Lung microvascular endothelial cell (primary cell): ENCODE measurements around the gene DNAJC25. TPM values are rescaled to one million over a fixed set of nuclear protein-coding genes. Genes with fewer than 3 reads are reported as not detected.
"Not testable (repeated sequence)": the region's sequence is repeated elsewhere in the genome, so short reads cannot be mapped to it uniquely, and the experiment has no call there.

Experiments
- DNase-seq, 2 donors: peaks; one replicate each; pipeline versions ENCODE4 v3.0.0 to v3.0.0-alpha.2; 2010; ENCODE audit warnings: low read depth in 2 of 2
- total RNA-seq: library from RNA; depleted of rRNA; stranded (reverse); fragments of >200 nt; gene quantifications from 2 replicates; pipeline ENCODE4 v1.2.1, GENCODE V29; 2014

DNAJC25 gene
- 2.0 and 3.6 TPM in 2 replicates for total RNA-seq

DNA sequence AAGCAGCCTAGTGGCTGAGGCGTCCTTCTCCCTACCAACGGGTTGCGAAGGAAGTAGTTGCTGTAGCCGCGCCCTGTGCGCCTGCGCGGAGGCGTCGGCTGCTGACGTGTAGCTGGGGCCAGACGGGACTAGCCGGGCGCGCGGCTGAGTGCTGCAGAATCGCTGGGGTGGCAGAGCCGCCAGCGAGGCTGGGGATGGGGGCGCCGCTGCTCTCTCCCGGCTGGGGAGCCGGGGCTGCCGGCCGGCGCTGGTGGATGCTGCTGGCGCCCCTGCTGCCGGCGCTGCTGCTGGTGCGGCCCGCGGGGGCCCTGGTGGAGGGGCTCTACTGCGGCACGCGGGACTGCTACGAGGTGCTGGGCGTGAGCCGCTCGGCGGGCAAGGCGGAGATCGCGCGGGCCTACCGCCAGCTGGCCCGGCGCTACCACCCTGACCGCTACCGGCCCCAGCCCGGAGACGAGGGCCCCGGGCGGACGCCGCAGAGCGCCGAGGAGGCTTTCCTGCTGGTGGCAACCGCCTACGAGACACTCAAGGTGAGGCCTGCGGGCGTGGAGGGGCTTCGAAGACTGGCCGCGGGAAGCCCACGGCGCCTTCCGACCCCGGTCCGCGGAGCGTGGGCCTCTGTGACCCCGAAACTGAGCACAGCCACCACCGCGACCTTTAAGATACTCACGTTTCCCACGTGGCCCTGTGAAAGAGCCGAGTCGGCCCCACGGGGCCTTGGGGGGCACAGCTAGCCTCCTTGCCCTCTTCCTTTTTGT lies at the start of gene DNAJC25:
Gene DNAJC25 (plus strand): TSS at position 121 of the 758 bp plus-strand sequence. CDS start 74 bp downstream, at position 195.
- DNase-seq, result peak; percentile 99

- peak in 1 of 2 donors; percentile 44 for DNase-seq
Measured at GRCh38 chr9:111582888-111583287, 48.2 kb upstream of the DNAJC25 start.

DNA sequence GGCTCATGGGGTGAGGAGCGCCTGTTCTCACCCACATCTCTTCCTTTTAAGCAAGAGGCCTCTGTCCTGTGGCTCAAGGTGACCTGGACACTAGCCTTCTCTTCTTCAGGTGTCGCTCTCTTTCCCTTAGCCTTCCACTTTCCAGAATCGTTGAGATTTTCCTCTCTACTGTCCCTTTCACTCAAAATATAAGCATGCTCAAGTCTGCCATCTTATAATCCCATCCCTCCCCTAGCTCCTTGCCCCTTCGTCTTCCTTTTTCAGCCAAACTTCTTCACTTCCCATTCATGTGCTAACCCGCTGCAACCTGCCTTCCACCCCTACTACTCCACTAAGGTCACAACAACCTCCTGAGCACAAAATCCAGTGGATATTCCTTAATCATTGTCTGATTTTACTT lies 44.8 kb upstream of the DNAJC25 start:
- no peak for DNase-seq

GRCh38 chr9:111588846-111589245 lies 42.3 kb upstream of the DNAJC25 start:
- DNase-seq, result peak in 1 of 2 donors; percentile 24

DNA sequence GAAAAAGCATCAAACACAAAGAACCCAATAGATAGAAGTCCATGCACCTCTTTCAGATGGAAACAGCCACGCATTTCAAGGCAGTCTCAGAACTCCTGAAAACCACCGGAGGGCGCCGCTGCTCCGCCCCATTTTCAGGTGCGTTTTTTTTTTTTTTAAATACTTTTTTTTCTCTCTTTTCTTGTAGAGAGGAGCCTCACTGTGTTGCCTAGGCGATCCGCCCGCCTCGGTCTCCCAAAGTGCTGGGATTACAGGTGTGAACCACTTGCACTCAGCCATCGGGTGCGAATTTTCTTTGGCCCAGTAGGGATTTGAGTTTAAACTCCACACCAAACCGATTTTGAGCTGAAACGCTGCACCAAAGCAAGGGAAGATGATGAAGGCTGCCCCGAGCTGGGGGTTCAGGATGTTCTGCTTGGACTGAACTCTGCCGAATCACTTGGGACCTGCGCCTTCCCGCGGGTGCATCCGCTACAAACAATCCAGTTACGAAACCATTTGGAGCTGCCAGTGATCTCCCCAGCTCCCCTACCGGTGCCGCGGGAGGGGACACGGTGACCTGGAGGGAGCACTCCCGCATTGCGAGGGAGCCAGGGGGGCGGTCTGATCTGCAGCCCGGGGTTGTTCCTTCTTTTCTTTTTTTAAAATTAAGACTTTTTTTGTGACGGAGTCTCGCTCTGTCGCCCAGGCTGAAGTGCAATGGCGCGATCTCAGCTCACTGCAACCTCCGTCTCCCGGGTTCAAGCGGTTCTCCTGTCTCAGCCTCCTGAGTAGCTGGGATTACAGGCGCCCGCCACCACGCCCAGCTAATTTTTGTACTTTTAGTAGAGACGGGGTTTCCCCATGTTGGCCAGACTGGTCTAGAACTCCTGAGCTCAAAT lies 33.0 kb upstream of the DNAJC25 start:
- peak; percentile 76 to 84 for DNase-seq

DNA sequence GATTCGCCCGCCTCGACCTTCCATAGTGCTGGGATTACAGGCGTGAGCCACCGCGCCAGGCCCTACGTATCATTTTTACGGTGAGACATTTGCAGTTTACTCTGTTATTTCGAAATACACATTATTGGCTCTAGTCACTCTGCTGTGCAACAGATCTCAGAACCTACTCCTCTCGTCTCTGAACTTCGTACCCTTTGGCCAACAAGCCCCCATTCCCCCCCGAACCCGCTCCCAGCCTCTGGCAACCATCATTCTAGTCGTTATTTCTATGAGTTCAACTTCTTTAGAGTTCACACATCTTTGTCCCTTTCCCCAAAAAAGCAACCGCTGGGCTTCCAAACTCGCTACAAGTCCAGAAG lies 32.4 kb upstream of the DNAJC25 start:
- DNase-seq, result peak; percentile 37 to 43

GRCh38 chr9:111599092-111599954 lies 31.8 kb upstream of the DNAJC25 start, which contains the start of gene PTGR1:
PTGR1 (minus strand) TSS chr9:111599647; CDS start chr9:111597422, 2,225 bp downstream.
- peak; percentile 87 to 88 for DNase-seq

- no peak for DNase-seq
Measured at GRCh38 chr9:111599955-111600343, 31.2 kb upstream of the DNAJC25 start.

GRCh38 chr9:111601237-111602018 lies 29.7 kb upstream of the DNAJC25 start:
- DNase-seq, result peak; percentile 56 to 90

DNA sequence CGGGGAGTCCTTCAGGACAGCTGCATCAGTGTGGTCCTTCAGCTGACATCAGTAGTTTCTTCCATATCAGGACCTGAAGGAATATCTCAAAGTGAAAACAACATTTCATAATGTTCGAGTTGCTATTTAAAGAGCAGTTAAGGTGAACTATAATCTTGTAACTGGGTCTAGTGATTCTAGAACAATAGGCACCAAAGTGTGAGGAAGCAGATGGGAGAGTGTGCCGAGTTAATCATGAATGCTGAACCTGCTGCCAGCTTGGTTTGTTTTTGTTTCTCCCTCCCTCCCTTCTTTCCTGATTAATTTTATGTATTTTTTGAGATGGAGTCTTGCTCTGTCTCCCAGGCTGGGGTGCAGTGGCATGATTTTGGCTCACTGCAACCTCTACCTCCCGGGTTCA lies 28.1 kb upstream of the DNAJC25 start:
- DNase-seq, result peak; percentile 68 to 75

- no peak for DNase-seq
Measured at GRCh38 chr9:111604054-111604615, 27.0 kb upstream of the DNAJC25 start.

DNA sequence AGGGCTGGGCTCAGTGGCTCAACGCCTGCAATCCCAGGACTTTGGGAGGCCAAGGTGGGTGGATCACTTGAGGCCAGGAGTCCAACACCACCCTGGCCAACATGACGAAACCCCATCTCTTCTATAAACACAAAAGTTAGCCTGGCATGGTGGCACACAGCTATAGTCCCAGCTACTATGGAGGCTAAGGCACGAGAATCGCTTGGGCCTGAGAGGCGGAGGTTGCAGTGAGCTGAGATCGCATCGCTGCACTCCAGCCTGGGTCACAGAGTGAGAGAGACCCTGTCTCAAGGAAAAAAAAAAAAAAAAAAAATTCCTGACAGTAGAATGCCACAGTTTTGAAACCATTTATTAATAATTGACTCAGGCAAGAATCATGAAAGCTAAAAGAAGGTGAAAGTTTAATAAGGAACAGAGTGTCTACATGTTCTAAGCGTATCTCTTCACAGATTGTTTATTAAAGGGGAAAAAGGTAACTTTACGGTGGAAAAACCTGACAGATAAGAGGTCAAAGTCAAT lies 26.0 kb upstream of the DNAJC25 start:
- DNase-seq, result no peak

GRCh38 chr9:111610149-111610548 lies 21.0 kb upstream of the DNAJC25 start:
- no peak for DNase-seq

- DNase-seq, result no peak
Measured at GRCh38 chr9:111610845-111611244, 20.3 kb upstream of the DNAJC25 start.

GRCh38 chr9:111613436-111614040 lies 17.6 kb upstream of the DNAJC25 start:
- DNase-seq, result peak in 1 of 2 donors; percentile 28

DNA sequence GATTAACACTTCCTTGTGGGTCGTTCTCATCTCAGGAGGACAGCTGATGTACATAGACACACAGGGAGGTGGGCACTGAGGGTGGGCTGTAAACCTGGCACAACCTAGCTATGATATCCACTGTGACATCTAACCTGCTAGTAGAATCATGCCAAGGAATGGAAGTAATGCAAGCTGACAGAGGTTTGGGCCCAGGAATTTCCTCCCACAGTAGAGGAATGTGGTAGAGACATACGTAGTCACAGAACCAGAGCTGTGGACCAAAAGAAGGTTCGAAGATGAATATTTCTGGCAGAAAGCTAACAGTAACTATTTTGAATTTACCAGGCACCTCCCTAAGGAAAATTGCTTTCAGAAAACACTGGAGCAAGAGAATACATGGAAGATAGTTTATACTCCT lies 15.2 kb upstream of the DNAJC25 start:
- DNase-seq, result no peak

DNA sequence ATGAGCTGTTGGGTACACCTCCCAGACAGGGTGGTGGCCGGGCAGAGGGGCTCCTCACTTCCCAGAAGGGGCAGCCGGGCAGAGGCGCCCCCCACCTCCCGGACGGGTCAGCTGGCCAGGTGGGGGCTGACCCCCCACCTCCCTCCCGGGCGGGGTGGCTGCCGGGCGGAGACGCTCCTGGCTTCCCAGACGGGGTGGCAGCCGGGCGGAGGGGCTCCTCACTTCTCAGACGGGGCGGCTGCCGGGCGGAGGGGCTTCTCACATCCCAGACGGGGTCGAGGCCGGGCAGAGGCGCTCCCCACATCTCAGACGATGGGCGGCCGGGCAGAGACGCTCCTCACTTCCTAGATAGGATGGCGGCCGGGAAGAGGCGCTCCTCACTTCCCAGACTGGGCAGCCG lies 13.8 kb upstream of the DNAJC25 start:
- DNase-seq, result not testable (repeated sequence)

- DNase-seq, result peak; percentile 58 to 72
Measured at GRCh38 chr9:111621895-111622480, 9.1 kb upstream of the DNAJC25 start.

DNA sequence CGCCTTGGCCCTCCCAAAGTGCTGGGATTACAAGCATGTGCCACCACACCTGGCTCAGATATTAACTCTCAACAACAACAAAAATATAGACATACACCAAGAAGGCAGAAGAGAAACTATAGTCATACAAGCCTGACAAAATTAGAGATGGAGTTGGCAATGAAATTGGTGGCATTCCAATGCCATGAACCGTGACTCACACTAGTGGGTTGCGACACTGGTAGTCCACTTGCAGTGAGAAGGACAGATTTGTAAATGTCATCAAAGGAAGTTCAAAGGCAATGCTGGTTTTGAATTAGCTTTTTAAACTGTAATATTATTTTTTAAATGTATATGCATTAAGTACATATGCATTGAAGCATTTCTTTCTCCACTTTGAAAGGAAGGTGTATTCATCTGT lies 8.5 kb upstream of the DNAJC25 start:
- DNase-seq, result peak; percentile 41 to 56
